ENCODE measurements around the gene RAET1G.

RAET1G gene

DNA sequence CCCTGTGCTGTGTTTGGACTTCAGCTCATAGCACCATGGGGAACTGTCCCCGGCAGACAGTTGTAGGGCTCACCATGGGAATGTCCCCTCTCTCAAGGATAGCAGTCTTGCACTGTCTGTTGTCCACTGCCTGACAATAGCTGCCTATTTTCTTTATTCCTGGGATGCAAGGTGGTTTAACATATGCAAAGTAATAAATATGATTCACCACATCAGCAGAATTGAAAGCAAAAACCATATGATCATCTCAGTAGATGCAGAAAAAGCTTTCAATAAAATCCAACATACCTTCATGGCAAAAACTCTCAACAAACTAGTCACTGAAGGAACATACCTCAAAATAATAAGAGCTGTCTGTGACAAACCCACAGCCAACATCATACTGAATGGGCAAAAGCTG, 45.3 kb downstream of the RAET1G start:
- Histone ChIP-seq H3K79me2 (ENCODE audit: insufficient read depth, low read depth) (no peaks in the 10 kb centered on the region), H3K4me1 (ENCODE audit: low read depth, poor library complexity, severe bottlenecking) (no peaks in the 10 kb centered on the region), H3K4me2 (no peak overlapping the region), H3K4me3 (IDR thresholded peaks at IDR 0.05; ENCODE audit: insufficient read depth, low read depth, low read length) (no peak overlapping the region), H3K36me3 (ENCODE audit: insufficient read depth) (0 out of 2 replicates have a peak, but pooled peaks cover 2% of the 10 kb centered on the region), H4K20me1 (ENCODE audit: insufficient read depth) (no peaks in the 10 kb centered on the region), H3K27ac (no peak overlapping the region), H2AFZ (ENCODE audit: low read depth) (no peak overlapping the region), H3K27me3 (ENCODE audit: insufficient read depth, low read depth) (no peaks in the 10 kb centered on the region), H3K9ac (no peak overlapping the region)
- TF ChIP-seq, protein P1, sequence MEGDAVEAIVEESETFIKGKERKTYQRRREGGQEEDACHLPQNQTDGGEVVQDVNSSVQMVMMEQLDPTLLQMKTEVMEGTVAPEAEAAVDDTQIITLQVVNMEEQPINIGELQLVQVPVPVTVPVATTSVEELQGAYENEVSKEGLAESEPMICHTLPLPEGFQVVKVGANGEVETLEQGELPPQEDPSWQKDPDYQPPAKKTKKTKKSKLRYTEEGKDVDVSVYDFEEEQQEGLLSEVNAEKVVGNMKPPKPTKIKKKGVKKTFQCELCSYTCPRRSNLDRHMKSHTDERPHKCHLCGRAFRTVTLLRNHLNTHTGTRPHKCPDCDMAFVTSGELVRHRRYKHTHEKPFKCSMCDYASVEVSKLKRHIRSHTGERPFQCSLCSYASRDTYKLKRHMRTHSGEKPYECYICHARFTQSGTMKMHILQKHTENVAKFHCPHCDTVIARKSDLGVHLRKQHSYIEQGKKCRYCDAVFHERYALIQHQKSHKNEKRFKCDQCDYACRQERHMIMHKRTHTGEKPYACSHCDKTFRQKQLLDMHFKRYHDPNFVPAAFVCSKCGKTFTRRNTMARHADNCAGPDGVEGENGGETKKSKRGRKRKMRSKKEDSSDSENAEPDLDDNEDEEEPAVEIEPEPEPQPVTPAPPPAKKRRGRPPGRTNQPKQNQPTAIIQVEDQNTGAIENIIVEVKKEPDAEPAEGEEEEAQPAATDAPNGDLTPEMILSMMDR (conservative IDR thresholded peaks at IDR 0.05; ENCODE audit: low read depth, low read length): no peak

DNA sequence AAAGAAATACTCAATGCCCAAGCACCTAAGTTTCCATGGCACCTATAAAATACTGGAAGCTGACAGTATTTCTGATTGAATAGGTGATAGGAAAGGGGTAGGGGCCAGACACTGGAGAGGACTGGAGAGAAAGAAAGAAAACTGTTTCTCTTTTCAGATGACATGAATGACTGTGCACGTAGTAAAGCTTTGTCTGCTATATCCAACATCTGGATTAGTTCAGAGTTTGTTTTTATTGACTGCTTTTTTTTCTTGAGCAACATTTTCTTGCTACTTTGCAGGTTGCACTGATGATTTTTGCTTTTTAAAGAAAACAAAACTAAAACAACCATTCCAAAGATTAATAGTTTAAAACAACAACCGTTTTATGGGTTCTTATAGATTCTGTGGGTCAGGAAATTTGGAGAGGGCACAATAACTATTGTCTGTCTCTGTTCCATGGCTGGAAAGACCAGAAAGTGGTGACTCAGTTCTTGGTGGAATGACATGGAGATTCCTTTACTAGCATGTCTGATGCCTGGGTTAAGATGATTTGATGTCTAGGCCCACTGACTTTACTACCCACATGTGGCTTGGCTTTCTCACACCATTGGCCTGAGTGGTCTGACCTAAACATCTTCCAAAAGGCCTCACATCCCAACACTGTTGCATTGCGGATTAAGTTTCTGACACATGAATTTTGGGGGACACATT, 46.5 kb downstream of the RAET1G start:
- Histone ChIP-seq H3K27me3 (ENCODE audit: insufficient read depth, low read depth) (no peaks in the 10 kb centered on the region), H3K4me2 (no peak overlapping the region), H3K9ac (no peak overlapping the region), H3K4me3 (IDR thresholded peaks at IDR 0.05; ENCODE audit: insufficient read depth, low read depth, low read length) (no peak overlapping the region), H3K79me2 (ENCODE audit: insufficient read depth, low read depth) (no peaks in the 10 kb centered on the region), H3K4me1 (ENCODE audit: low read depth, poor library complexity, severe bottlenecking) (no peaks in the 10 kb centered on the region), H2AFZ (ENCODE audit: low read depth) (no peak overlapping the region), H4K20me1 (ENCODE audit: insufficient read depth) (no peaks in the 10 kb centered on the region), H3K36me3 (ENCODE audit: insufficient read depth) (0 out of 2 replicates have a peak, but pooled peaks cover 2% of the 10 kb centered on the region), H3K27ac (no peak overlapping the region)
- TF ChIP-seq, protein P1 (conservative IDR thresholded peaks at IDR 0.05; ENCODE audit: low read depth, low read length): no peak

DNA sequence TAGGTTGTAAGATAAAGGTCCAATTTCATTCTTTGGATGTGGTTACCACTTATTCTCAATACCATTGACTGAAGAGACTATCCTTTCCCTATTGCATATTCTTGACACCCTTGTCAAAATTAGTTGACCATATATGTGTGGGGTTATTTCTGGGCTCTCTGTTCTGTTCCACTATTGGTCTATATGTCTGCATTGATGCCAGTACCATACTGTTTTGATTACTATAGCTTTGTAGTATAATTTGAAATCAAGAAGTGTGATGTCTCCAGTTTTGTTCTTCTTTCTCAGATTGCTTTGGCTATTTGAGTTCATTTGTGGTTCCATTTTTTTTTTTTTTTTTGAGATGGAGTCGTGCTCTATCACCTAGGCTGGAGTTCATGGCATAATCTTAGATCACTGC, 50.7 kb downstream of the RAET1G start:
- Histone ChIP-seq H3K4me2 (no peak overlapping the region), H2AFZ (ENCODE audit: low read depth) (no peak overlapping the region), H3K36me3 (ENCODE audit: insufficient read depth) (0 out of 2 replicates have a peak, but pooled peaks cover 2% of the 10 kb centered on the region), H3K27me3 (ENCODE audit: insufficient read depth, low read depth) (no peaks in the 10 kb centered on the region), H3K9ac (no peak overlapping the region), H4K20me1 (ENCODE audit: insufficient read depth) (no peaks in the 10 kb centered on the region), H3K4me3 (IDR thresholded peaks at IDR 0.05; ENCODE audit: insufficient read depth, low read depth, low read length) (no peak overlapping the region), H3K4me1 (ENCODE audit: low read depth, poor library complexity, severe bottlenecking) (no peaks in the 10 kb centered on the region), H3K27ac (no peak overlapping the region), H3K79me2 (ENCODE audit: insufficient read depth, low read depth) (no peaks in the 10 kb centered on the region)
- TF ChIP-seq, protein P1 (conservative IDR thresholded peaks at IDR 0.05; ENCODE audit: low read depth, low read length): no peak

DNA sequence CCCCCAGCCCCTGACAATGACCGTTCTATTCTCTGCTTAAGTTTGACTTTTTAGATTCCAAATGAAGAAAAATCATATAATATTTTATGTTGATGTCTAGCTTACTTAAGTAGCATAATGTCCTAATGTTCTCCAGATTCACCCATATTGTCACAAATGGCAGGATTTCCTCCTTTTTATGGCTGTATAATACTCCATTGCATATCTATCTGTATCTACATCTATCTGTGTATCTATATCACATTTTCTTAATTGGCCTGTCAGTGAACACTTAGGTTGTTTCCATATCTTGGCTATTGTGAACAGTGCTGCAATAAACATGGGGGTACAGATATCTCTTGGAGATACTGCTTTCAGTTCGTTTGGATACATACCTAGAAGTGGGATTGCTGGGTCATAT, 51.7 kb downstream of the RAET1G start:
- H3K27ac ChIP-seq: no peak overlapping the region
- H3K4me1 ChIP-seq (ENCODE audit: low read depth, poor library complexity, severe bottlenecking): no peaks in the 10 kb centered on the region
- H3K79me2 ChIP-seq (ENCODE audit: insufficient read depth, low read depth): no peaks in the 10 kb centered on the region
- H2AFZ ChIP-seq (ENCODE audit: low read depth): no peak overlapping the region
- H3K4me3 ChIP-seq (IDR thresholded peaks at IDR 0.05; ENCODE audit: insufficient read depth, low read depth, low read length): no peak overlapping the region
- no peak overlapping the region for H3K9ac ChIP-seq
- H3K27me3 ChIP-seq (ENCODE audit: insufficient read depth, low read depth): no peaks in the 10 kb centered on the region
- H4K20me1 ChIP-seq (ENCODE audit: insufficient read depth): no peaks in the 10 kb centered on the region
- TF ChIP-seq, protein P1 (conservative IDR thresholded peaks at IDR 0.05; ENCODE audit: low read depth, low read length): no peak
- no peak overlapping the region for H3K4me2 ChIP-seq
- 0 out of 2 replicates have a peak, but pooled peaks cover 2% of the 10 kb centered on the region for H3K36me3 ChIP-seq (ENCODE audit: insufficient read depth)
